Kidney (tissue), 14 donors: ENCODE results near the gene TBC1D1. TPM values are rescaled to one million over a fixed set of nuclear protein-coding genes. Genes with fewer than 3 reads are reported as not detected.

ENCODE experiments used
- DNase-seq, 5 donors: peaks; one replicate each; pipeline ENCODE4 v3.0.0-alpha.2; 2013 to 2020
- FAIRE-seq: peaks from 2 replicates; lab custom pipeline; 2012; peaks lifted over from hg19 to GRCh38; lab: Jason Lieb, UNC
- H3K27ac ChIP-seq, 2 donors: one replicate each; pipeline ENCODE4 v1.7.0; 2013; ENCODE audit warnings: low read depth in 2 of 2, low read length in 2 of 2, inconsistent platforms in 1 of 2
- H3K27me3 ChIP-seq: one replicate; pipeline ENCODE4 v1.7.1; 2013; ENCODE audit warnings: low read length, inconsistent platforms; ENCODE audit not compliant: control insufficient read depth, insufficient read depth
- H3K36me3 ChIP-seq, 3 donors: one replicate each; pipeline versions ENCODE4 v1.7.0 to v1.7.1; 2013; ENCODE audit warnings: low read length in 3 of 3, control low read depth in 1 of 3, inconsistent platforms in 1 of 3; ENCODE audit not compliant: insufficient read depth in 3 of 3, control insufficient read depth in 2 of 3
- H3K4me1 ChIP-seq, 3 donors: one replicate each; pipeline versions ENCODE4 v1.7.0 to v1.7.1; 2013; ENCODE audit warnings: low read length in 3 of 3, inconsistent platforms in 1 of 3, low read depth in 1 of 3; ENCODE audit not compliant: control insufficient read depth in 2 of 3, insufficient read depth in 2 of 3
- H3K4me3 ChIP-seq, 3 donors: one replicate each; pipeline versions ENCODE4 v1.7.0 to v1.8.1; 2013; ENCODE audit warnings: low read length in 3 of 3, control low read depth in 1 of 3, inconsistent platforms in 1 of 3
- H3K9ac ChIP-seq, 3 donors: one replicate each; pipeline versions ENCODE4 v1.7.0 to v1.7.1; 2013; ENCODE audit warnings: low read length in 3 of 3, control low read depth in 1 of 3, inconsistent platforms in 1 of 3
- H3K9me3 ChIP-seq, 3 donors: one replicate each; pipeline versions ENCODE4 v1.7.0 to v1.7.1; 2013; ENCODE audit warnings: low read length in 3 of 3, control low read depth in 1 of 3, inconsistent platforms in 1 of 3; ENCODE audit not compliant: control insufficient read depth in 2 of 3, insufficient read depth in 1 of 3
- CTCF ChIP-seq: IDR thresholded peaks from 3 replicates; pipeline ENCODE4 v1.5.1; 2012; ENCODE audit warnings: mild to moderate bottlenecking, moderate library complexity, borderline replicate concordance; ENCODE audit not compliant: insufficient read depth; ENCODE audit errors: extremely low read depth
- intact Hi-C: fragments of 100-400 bp; cut with DNase I; formaldehyde crosslinking; loops from one replicate; pipeline ENCODE4 v1.11.1; 2022
- polyA plus RNA-seq: library from polyadenylated mRNA; stranded (reverse); fragments of 350-450 nt; fragmentation: Illumina TruSeq; extraction: RNeasy Lipid Tissue Mini Kit (QIAGEN cat#74804); gene quantifications from one replicate; pipeline ENCODE4 v1.2.3, GENCODE V29; 2014; ENCODE audit warnings: low read depth, low replicate concordance; ENCODE audit not compliant: insufficient read depth
- total RNA-seq: library from RNA; stranded (reverse); fragmentation: NEBNext Ultra II Directional; extraction: Animal tissue kit (Norgen Biotek cat#: 25700); gene quantifications from one replicate; pipeline ENCODE4 v1.2.1, GENCODE V29; 2021
- donor health status: control.
- donor health status: control.
- donor health status: control.
- donor health status: control.
- donor health status: control.
- donor health status: DM: yes; HTN: yes; CAD: no.
- donor health status: Normal renal cell carcinoma (clear cell type).

TBC1D1 gene
- total and polyA plus RNA-seq, 2 donors from 2014 or later: 170 to 182 TPM

GRCh38 chr4:38046727-38047489 is 156.0 kb downstream of the TBC1D1 start:
- peak; percentile 62 for FAIRE-seq
- H3K9ac ChIP-seq: no peak overlapping the region
- H3K9me3 ChIP-seq: no peaks in the 10 kb centered on the region
- H3K36me3 ChIP-seq: peaks cover 0 to 35% (median 22%) of the 10 kb centered on the region in 3 donors
- DNase-seq: peak in 4 of 5 donors; percentile 76 to 84 (median 82)
- no peaks in the 10 kb centered on the region for H3K27me3 ChIP-seq
- H3K4me1 ChIP-seq: peaks cover 0 to 9% (median 5%) of the 10 kb centered on the region in 3 donors
- peak overlapping the region in 1 of 2 donors; percentile 8 for H3K27ac ChIP-seq
- no peak overlapping the region for H3K4me3 ChIP-seq
- intact Hi-C loops: no loop called here
- no peak for TF ChIP-seq CTCF

GRCh38 chr4:38049545-38050170 is 158.8 kb downstream of the TBC1D1 start:
- no peak overlapping the region for H3K27ac ChIP-seq
- no peak overlapping the region for H3K9ac ChIP-seq
- DNase-seq: no peak
- intact Hi-C loops: no loop called here
- no peak for FAIRE-seq
- peaks cover 0 to 9% (median 5%) of the 10 kb centered on the region in 3 donors for H3K4me1 ChIP-seq
- no peaks in the 10 kb centered on the region for H3K27me3 ChIP-seq
- H3K4me3 ChIP-seq: no peak overlapping the region
- H3K36me3 ChIP-seq: peaks cover 0 to 36% (median 24%) of the 10 kb centered on the region in 3 donors
- no peak for TF ChIP-seq CTCF
- no peaks in the 10 kb centered on the region for H3K9me3 ChIP-seq

- FAIRE-seq: no peak
- peaks cover 0 to 37% (median 27%) of the 10 kb centered on the region in 3 donors for H3K36me3 ChIP-seq
Measured at GRCh38 chr4:38050560-38051350, 159.9 kb downstream of the TBC1D1 start.

More at GRCh38 chr4:38050560-38051350, 159.9 kb downstream of the TBC1D1 start:
- Histone ChIP-seq H3K27me3 (no peaks in the 10 kb centered on the region), H3K9ac (no peak overlapping the region), H3K9me3 (no peaks in the 10 kb centered on the region), H3K4me3 (no peak overlapping the region), H3K4me1 (peaks cover 0 to 13% (median 5%) of the 10 kb centered on the region in 3 donors), H3K27ac (peak overlapping the region in 1 of 2 donors; percentile 42)
- intact Hi-C loops: no loop called here
- peak in 1 of 5 donors; percentile 56 for DNase-seq
- no peak for TF ChIP-seq CTCF
